NCI-H526 (cell line): ENCODE data around the gene ACP4.
"Not testable (repeated sequence)": the region's sequence is repeated elsewhere in the genome, so short reads cannot be mapped to it uniquely, and the experiment has no call there.

Experiments used
- DNase-seq, 2 experiments: peaks; one replicate each; lab custom pipeline; 2025; lab: John Stamatoyannopoulos, UW

The ACP4 gene, protein sequence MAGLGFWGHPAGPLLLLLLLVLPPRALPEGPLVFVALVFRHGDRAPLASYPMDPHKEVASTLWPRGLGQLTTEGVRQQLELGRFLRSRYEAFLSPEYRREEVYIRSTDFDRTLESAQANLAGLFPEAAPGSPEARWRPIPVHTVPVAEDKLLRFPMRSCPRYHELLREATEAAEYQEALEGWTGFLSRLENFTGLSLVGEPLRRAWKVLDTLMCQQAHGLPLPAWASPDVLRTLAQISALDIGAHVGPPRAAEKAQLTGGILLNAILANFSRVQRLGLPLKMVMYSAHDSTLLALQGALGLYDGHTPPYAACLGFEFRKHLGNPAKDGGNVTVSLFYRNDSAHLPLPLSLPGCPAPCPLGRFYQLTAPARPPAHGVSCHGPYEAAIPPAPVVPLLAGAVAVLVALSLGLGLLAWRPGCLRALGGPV

GRCh38 chr19:50790396-50790795, at the start of gene ACP4:
TSS of gene ACP4 (plus strand) at chr19:50790415. CDS start at chr19:50790415, 0 bp downstream.
- no peak for DNase-seq

DNA sequence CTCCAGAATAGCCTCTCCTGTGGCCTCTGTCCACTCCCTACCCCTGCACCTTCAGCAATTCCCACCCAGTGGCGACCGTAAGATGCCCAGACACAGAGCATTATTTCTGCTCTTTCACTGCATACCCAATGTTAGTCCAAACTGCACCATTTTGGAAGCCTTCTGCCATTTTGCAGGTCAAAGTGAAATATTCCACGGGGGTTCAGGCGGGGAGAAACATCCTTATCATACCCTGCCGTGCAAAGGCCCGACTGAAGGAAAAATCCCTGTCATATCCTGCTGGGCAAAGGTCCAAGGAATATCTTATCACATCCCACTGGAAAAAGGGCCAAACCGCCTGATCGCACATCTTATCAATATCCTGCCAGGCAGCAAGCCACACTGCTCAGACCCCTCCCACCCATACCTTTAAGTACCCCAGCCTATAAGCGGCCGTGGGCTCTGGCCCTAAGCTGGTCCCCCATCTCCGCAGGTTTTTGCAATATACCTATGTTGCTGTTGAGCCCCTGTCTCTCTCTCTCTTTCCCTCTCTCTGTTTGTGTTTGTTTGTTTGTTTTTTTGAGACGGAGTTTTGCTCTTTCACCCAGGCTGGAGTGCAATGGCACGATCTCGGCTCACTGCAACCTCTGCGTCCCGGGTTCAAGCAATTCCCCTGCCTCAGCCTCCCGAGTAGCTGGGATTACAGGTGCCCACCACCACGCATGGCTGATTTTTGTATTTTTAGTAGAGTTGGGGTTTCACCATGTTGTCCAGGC, 48.9 kb upstream of the ACP4 start:
- DNase-seq = no peak

- DNase-seq = no peak
These were observed 46.7 kb upstream of the ACP4 start for GRCh38 chr19:50743537-50743936.

DNA sequence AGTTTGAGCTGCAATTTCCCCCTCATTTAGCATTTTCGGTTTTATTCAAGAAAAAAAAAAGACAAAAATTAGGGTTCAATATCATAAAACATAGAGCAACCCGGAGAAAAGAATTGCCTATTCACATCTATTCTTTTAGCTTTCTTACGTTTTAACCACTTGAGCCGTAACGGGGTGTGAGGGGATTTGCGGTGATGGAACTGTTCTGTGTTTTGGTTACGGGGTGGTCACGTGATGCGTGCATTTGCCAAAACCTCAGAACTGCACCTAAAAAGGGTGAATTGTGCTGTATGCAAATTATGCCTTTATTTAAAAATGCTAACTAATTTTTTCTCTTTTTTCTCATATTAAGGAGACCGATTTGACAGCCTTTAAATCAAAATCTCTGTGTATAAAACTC, 45.0 kb upstream of the ACP4 start:
- no peak for DNase-seq

DNA sequence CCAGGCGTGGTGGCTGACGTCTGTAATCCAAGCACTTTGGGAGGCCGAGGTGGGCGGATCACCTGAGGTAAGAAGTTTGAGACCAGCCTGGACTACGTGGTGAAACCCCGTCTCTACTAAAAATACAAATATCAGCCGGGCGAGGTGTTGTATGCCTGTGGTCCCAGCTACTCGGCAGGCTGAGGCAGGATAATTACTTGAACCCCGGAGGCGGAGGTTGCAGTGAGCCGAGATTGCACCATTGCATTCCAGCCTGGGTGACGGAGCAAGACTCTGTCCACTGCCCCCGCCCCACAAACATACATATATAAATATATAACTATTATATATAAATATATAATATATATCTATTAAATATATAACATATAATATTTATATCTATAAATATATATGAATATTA, 43.1 kb upstream of the ACP4 start:
- not testable (repeated sequence) for DNase-seq

- no peak for DNase-seq
These were observed 40.7 kb upstream of the ACP4 start for GRCh38 chr19:50749490-50749889.

DNA sequence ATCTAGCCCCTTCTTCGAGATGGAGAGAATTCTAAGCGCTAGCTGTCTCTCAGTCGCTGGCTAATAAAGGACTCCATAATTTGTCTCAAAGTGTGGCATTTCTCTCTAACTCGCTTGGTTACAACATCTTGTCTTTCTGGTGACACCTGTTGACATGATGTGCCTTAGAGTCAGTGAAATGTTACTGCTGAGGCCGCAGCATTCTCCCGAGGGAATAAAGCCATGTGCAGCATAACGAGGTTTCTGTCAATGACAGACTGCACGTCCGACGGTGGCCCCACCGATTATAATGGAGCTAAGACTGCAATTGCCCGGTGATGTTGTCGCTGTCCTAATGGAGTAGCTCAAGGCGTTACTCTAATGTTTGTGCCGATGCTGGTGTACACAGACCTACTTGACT, 40.2 kb upstream of the ACP4 start:
- DNase-seq = no peak

DNA sequence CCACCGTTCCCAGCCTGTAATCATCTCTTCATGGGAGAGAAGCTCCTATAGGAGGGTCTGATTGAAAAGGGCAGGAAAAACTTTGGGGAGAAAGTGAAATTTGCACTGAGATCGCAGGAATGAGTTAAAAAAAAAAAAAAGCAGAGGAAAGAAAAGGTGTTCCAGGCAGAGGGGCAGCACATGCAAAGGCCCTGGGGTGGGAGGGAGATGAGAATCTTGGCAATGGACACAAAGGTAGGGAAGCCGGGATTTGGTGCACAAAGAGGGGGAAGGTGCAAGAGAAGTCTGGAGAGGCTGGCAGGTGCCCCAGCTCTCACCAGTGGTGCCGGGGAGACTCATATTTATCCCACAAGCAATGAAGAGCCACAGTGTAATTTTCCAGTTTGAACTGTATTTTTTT, 36.3 kb upstream of the ACP4 start:
- DNase-seq = no peak

DNA sequence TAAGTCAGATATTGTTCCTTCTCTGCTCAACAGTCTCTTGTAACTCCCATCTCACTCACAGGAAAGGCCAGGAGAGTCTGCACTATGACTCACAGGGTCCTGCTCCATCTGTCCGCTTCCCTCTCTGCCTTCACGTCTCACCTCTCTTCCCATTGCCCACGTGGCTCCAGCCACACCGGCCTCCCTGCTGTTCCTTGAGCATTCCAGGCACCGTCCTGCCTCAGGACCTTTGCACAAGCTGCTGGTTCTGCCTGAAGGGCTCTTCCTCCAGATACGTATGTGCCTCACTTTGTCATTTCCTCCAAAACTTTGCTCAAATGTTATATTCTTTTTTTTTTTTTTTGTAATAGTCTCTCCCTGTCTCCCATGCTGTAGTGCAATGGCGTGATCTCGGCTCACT, 34.0 kb upstream of the ACP4 start:
- DNase-seq = not testable (repeated sequence)

- DNase-seq = not testable (repeated sequence)
These were observed 32.6 kb upstream of the ACP4 start for GRCh38 chr19:50757624-50758023.

DNA sequence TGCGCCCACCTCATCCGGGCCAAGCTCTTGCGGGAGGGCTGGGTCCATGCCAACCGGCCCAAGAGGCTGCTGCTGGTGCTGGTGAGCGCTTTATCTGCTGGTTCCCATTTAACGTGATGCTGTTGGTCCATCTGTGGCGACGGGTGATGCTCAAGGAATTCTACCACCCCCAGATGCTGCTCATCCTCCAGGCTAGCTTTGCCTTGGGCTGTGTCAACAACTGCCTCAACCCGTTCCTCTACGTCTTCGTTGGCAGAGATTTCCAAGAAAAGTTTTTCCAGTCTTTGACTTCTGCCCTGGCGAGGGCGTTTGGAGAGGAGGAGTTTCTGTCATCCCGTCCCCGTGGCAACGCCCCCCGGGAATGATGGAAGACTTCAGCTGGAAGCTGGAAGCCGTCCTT, 31.1 kb upstream of the ACP4 start:
- DNase-seq = not testable (repeated sequence)

GRCh38 chr19:50759886-50760285, 30.3 kb upstream of the ACP4 start:
- DNase-seq = peak in 1 of 2 experiments; percentile 10

GRCh38 chr19:50761501-50761900, 28.7 kb upstream of the ACP4 start:
- not testable (repeated sequence) for DNase-seq

DNA sequence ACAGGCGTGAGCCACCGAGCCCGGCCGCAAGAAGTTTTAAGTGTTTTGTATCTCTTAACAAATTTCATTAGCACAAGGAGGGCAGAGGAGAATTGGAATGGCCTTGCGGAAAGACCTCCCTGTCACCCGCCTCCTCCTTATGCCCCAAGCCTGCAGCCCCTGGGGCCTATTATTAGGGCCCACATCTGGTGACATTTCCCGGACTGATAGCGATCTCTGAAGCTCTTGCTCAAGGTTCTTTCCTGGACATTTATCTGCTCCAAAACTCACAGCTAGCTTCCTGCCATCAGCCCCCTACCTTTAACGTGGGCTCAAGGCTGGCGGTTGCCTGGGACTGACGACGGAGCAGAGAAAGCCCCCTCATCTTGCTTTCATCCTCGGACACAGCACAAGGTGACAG, 26.7 kb upstream of the ACP4 start:
- not testable (repeated sequence) for DNase-seq

- DNase-seq = no peak
These were observed 25.8 kb upstream of the ACP4 start for GRCh38 chr19:50764409-50764808.

DNA sequence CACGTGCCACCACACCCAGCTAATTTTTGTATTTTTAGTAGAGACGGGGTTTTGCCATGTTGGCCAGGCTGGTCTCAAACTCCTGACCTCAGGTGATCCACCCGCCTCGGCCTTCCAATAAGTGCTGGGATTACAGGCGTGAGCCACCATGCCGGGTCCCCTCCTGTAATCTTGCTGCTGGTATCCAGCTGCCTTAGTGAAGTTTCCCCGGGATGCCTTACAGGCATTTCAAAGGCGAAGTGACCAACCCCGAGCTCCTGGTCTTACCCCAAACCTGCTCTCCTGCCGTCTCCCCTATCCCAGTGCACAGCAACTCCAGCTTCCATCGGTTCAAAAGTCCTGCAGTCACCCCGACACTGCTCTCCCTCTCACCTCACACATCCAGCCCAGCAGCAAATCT, 23.5 kb upstream of the ACP4 start:
- not testable (repeated sequence) for DNase-seq

DNA sequence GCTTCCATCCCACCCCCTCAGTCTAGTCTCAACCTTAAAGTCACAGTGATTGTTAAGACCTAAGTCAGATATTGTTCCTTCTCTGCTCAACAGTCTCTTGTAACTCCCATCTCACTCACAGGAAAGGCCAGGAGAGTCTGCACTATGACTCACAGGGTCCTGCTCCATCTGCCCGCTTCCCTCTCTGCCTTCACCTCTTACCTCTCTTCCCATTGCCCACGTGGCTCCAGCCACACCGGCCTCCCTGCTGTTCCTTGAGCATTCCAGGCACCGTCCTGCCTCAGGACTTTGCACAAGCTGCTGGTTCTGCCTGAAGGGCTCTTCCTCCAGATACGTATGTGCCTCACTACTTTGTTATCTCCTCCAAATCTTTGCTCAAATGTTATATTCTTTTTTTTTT, 23.0 kb upstream of the ACP4 start:
- DNase-seq = not testable (repeated sequence)

DNA sequence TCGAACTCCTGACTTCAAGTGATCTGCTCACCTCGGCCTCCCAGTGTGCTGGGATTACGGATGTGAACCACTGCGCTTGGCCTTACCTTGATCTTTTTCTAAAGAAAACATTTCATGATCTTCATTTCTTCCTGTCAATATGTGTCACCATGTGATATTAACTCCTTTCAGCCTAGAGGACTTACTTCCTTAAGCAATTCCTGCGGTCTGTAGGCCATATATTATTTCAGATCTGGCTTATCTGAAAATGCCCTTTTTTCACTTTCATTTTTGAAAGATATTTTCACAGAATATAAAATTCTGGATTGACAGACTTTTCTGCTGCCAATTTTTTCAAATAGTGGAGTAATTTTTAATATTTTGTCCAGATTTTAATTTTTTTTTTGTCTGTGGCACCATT, 21.9 kb upstream of the ACP4 start:
- DNase-seq = no peak

DNA sequence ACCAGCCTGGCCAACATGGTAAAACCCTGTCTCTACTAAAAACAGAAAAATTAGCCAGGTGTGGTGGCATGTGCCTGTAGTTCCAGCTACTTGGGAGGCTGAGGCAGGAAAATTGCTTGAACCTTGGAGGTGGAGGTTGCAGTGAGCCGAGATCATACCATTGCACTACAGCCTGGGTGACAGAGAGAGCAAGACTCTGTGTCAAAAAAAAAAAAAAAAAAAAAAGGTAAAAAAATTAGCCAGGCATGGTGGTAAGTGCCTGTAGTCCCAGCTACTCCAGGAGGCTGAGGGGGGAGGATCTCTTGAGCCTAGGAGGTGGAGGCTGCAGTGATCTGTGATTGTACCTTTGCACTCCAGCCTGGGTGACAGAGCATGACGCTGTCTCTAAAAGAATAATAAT, 20.1 kb upstream of the ACP4 start, which contains the start of gene GPR32:
Gene GPR32, plus strand, starts transcription at position 301 of the 400 bp plus-strand sequence. CDS start 137 bp downstream, outside the sequence.
- DNase-seq = not testable (repeated sequence)

DNA sequence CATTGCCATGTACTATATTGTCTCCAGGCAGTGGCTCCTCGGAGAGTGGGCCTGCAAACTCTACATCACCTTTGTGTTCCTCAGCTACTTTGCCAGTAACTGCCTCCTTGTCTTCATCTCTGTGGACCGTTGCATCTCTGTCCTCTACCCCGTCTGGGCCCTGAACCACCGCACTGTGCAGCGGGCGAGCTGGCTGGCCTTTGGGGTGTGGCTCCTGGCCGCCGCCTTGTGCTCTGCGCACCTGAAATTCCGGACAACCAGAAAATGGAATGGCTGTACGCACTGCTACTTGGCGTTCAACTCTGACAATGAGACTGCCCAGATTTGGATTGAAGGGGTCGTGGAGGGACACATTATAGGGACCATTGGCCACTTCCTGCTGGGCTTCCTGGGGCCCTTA, 19.3 kb upstream of the ACP4 start:
- no peak for DNase-seq

DNA sequence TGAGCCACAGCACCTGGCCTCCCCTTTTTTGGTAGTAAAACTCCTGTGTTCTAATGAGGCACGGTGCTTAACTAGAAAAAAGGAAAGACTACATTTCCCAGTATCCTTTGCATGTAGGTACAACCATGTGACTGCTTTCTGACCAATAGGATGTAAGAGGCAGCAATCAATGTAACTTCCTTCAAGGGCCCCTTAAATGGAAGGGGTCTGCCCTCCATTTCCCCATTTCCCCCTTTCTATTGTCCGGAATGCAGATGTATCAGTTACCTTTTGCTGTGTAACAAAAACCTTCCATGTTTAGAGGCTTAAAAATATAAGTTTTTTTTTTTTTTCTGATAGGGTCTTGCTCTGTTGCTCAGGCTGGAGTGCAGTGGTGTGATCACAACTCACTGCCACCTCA, 17.7 kb upstream of the ACP4 start:
- peak in 1 of 2 experiments; percentile 38 for DNase-seq

DNA sequence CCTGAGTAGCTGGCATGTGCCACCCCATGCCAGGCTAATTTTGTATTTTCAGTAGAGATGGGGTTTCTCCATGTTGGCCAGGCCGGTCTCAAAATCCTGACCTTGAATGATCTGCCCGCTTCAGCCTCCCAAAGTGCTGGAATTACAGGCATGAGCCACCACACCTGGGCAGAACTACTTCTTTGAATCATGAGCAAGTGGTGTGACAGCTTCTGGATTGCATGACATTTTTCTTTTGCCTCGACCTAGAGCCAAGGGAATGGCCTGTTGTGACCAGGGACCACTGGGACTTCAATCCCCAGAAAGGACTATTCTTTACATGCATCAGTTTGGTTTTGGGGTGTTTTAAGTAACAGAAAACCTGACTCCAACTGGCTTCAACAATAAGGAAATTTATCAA, 17.3 kb upstream of the ACP4 start:
- not testable (repeated sequence) for DNase-seq

DNA sequence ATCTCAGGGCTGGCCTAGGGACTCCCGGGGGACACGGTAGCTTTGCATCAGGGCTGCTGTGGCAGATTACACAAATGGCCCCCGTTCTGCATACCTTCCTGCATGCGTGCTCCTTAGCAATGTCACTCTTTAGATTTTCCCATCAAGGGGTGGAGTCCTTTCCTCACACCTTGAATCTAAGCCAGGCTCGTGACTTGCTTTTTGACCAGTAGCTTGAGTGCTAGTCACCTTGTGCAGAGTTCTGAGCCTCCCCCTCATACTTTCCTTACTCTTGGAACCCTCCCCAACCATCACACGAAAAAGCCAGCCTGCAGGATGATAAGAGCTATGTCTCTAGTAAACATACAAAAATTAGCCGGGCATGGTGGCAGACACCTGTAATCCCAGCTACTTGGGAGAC, 16.8 kb upstream of the ACP4 start:
- DNase-seq = not testable (repeated sequence)
